ENCODE measurements around the gene CNTD1.

CNTD1 gene

GRCh38 chr17:42827472-42827871 is 28.8 kb downstream of the CNTD1 start:
- no peaks in the 10 kb centered on the region for H4K20me1 ChIP-seq (ENCODE audit: insufficient read depth, low read length)
- H3K27ac ChIP-seq (ENCODE audit: low read length) = no peak overlapping the region
- DNase-seq (no peak), ATAC-seq (ENCODE audit: insufficient read depth, low read depth) (no peak)
- H3K4me2 ChIP-seq (ENCODE audit: insufficient read depth, low read length) = no peak overlapping the region
- H2AFZ ChIP-seq (ENCODE audit: low read depth, low read length) = no peak overlapping the region
- no peaks in the 10 kb centered on the region for H3K27me3 ChIP-seq (ENCODE audit: insufficient read depth, low read length, poor library complexity)
- H3K36me3 ChIP-seq (ENCODE audit: insufficient read depth, low read length) = 0 out of 2 replicates have a peak, but pooled peaks cover 5% of the 10 kb centered on the region
- H3K4me3 ChIP-seq (ENCODE audit: low read depth in 1 of 2, low read length in 2 of 2) = no peak overlapping the region
- no peaks in the 10 kb centered on the region for H3K9me3 ChIP-seq (ENCODE audit: insufficient read depth, low read length, severe bottlenecking)
- no peak overlapping the region for H3K9ac ChIP-seq (ENCODE audit: low read depth, low read length)
- peaks cover 33% of the 10 kb centered on the region for H3K4me1 ChIP-seq (ENCODE audit: insufficient read depth, low read length)
- peaks cover 22% of the 10 kb centered on the region for H3K79me2 ChIP-seq (ENCODE audit: insufficient read depth, low read length)
- TF ChIP-seq, protein P1, sequence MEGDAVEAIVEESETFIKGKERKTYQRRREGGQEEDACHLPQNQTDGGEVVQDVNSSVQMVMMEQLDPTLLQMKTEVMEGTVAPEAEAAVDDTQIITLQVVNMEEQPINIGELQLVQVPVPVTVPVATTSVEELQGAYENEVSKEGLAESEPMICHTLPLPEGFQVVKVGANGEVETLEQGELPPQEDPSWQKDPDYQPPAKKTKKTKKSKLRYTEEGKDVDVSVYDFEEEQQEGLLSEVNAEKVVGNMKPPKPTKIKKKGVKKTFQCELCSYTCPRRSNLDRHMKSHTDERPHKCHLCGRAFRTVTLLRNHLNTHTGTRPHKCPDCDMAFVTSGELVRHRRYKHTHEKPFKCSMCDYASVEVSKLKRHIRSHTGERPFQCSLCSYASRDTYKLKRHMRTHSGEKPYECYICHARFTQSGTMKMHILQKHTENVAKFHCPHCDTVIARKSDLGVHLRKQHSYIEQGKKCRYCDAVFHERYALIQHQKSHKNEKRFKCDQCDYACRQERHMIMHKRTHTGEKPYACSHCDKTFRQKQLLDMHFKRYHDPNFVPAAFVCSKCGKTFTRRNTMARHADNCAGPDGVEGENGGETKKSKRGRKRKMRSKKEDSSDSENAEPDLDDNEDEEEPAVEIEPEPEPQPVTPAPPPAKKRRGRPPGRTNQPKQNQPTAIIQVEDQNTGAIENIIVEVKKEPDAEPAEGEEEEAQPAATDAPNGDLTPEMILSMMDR (IDR thresholded peaks at IDR 0.05; ENCODE audit: borderline replicate concordance, extremely low read depth, low read length, poor library complexity, severe bottlenecking) = no peak
- TF ChIP-seq EZH2 (IDR thresholded peaks at IDR 0.05; ENCODE audit: borderline replicate concordance, low read depth, low read length, severe bottlenecking) = no peak

- peaks cover 21% of the 10 kb centered on the region for H3K36me3 ChIP-seq (ENCODE audit: insufficient read depth, low read length)
- peaks cover 35% of the 10 kb centered on the region for H3K4me1 ChIP-seq (ENCODE audit: insufficient read depth, low read length)
- no peak overlapping the region for H3K27ac ChIP-seq (ENCODE audit: low read length)
- TF ChIP-seq, protein P1 (IDR thresholded peaks at IDR 0.05; ENCODE audit: borderline replicate concordance, extremely low read depth, low read length, poor library complexity, severe bottlenecking) = no peak
- no peak for TF ChIP-seq EZH2 (IDR thresholded peaks at IDR 0.05; ENCODE audit: borderline replicate concordance, low read depth, low read length, severe bottlenecking)
- no peaks in the 10 kb centered on the region for H3K9me3 ChIP-seq (ENCODE audit: insufficient read depth, low read length, severe bottlenecking)
- H2AFZ ChIP-seq (ENCODE audit: low read depth, low read length) = no peak overlapping the region
- no peaks in the 10 kb centered on the region for H3K27me3 ChIP-seq (ENCODE audit: insufficient read depth, low read length, poor library complexity)
- no peak for ATAC-seq (ENCODE audit: insufficient read depth, low read depth)
- no peak overlapping the region for H3K4me3 ChIP-seq (ENCODE audit: low read depth in 1 of 2, low read length in 2 of 2)
- no peak for DNase-seq
- H3K9ac ChIP-seq (ENCODE audit: low read depth, low read length) = no peak overlapping the region
- H3K4me2 ChIP-seq (ENCODE audit: insufficient read depth, low read length) = no peak overlapping the region
- peaks cover 4% of the 10 kb centered on the region for H4K20me1 ChIP-seq (ENCODE audit: insufficient read depth, low read length)
- peaks cover 40% of the 10 kb centered on the region for H3K79me2 ChIP-seq (ENCODE audit: insufficient read depth, low read length)
These were observed 32.3 kb downstream of the CNTD1 start for GRCh38 chr17:42830971-42831370.

- no peak for DNase-seq
- no peak for TF ChIP-seq EZH2 (IDR thresholded peaks at IDR 0.05; ENCODE audit: borderline replicate concordance, low read depth, low read length, severe bottlenecking)
- TF ChIP-seq, protein P1 (IDR thresholded peaks at IDR 0.05; ENCODE audit: borderline replicate concordance, extremely low read depth, low read length, poor library complexity, severe bottlenecking) = no peak
- peak overlapping the region; percentile 88 for H3K27ac ChIP-seq (ENCODE audit: low read length)
These were observed 33.7 kb downstream of the CNTD1 start for GRCh38 chr17:42832213-42832933.

More at GRCh38 chr17:42832213-42832933, 33.7 kb downstream of the CNTD1 start:
- H3K79me2 ChIP-seq (ENCODE audit: insufficient read depth, low read length) = peaks cover 46% of the 10 kb centered on the region
- H3K4me2 ChIP-seq (ENCODE audit: insufficient read depth, low read length) = peak overlapping the region; percentile 88
- peaks cover 4% of the 10 kb centered on the region for H4K20me1 ChIP-seq (ENCODE audit: insufficient read depth, low read length)
- peak; percentile 29 for ATAC-seq (ENCODE audit: insufficient read depth, low read depth)
- H3K27me3 ChIP-seq (ENCODE audit: insufficient read depth, low read length, poor library complexity) = no peaks in the 10 kb centered on the region
- no peaks in the 10 kb centered on the region for H3K9me3 ChIP-seq (ENCODE audit: insufficient read depth, low read length, severe bottlenecking)
- H3K4me1 ChIP-seq (ENCODE audit: insufficient read depth, low read length) = peaks cover 41% of the 10 kb centered on the region
- H3K36me3 ChIP-seq (ENCODE audit: insufficient read depth, low read length) = peaks cover 31% of the 10 kb centered on the region
- peak overlapping the region; percentile 62 to 90 for H3K4me3 ChIP-seq (ENCODE audit: low read depth in 1 of 2, low read length in 2 of 2)
- H3K9ac ChIP-seq (ENCODE audit: low read depth, low read length) = peak overlapping the region; percentile 78
- peak overlapping the region; percentile 97 for H2AFZ ChIP-seq (ENCODE audit: low read depth, low read length)
